ENCODE results near the gene BDH1.
"Not testable (repeated sequence)": the region's sequence is repeated elsewhere in the genome, so short reads cannot be mapped to it uniquely, and the experiment has no call there.

BDH1 gene, protein sequence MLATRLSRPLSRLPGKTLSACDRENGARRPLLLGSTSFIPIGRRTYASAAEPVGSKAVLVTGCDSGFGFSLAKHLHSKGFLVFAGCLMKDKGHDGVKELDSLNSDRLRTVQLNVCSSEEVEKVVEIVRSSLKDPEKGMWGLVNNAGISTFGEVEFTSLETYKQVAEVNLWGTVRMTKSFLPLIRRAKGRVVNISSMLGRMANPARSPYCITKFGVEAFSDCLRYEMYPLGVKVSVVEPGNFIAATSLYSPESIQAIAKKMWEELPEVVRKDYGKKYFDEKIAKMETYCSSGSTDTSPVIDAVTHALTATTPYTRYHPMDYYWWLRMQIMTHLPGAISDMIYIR

DNA sequence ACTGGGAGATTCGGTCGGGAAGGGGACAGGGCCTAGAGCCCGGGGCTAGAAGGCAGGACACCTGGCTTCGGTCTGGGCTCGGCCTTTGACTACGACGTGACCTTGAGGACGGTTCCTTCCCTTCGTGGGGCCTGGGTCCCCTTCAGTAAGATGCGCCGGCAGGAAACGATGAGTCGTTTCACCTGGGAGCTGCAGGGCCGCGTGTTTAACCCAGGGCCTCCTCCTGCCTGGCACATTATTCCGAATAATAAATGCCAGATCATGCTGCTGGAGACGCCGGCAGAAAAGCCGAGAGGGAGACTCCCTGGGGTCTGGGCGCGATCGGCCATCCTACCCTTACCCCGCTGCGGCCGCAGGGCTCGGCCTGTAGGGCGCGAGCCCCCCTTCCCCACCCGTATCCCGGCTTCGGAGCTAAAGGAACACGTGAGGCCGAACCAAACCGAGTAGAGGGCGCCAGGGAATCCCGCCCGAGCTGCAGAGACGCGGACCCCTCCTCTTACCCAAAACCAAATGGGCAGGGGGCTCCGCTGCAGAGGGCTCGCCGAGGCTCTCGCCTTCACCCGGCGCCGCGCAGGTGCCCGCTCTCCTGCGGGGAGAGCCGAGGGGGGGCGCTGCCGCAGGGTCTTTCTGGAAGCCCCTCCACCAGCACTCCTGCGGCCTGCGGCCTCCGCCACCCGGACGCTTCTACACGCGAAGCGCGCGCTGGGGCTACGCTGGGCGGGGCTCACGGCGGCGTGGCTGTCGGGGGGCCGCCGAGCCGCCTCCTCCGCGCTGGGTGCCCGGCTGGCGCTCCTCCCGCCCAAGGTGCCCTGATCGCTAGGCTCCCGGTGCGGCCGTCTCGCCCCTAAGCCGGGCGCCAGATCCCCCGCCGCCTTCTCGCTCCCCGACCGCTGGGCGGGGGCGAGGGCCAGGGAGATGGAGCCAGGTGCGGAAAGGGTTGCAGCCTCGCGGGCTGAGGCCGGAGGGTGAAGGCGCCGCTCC, at the start of gene BDH1:
BDH1 (minus strand) TSS at position 688 of the 981 bp plus-strand sequence. CDS start 9,525 bp downstream, outside the sequence.
- DNase-seq, result no peak

- no peak for DNase-seq
Observed at GRCh38 chr3:197603317-197603933, 47.7 kb upstream of the BDH1 start.

DNA sequence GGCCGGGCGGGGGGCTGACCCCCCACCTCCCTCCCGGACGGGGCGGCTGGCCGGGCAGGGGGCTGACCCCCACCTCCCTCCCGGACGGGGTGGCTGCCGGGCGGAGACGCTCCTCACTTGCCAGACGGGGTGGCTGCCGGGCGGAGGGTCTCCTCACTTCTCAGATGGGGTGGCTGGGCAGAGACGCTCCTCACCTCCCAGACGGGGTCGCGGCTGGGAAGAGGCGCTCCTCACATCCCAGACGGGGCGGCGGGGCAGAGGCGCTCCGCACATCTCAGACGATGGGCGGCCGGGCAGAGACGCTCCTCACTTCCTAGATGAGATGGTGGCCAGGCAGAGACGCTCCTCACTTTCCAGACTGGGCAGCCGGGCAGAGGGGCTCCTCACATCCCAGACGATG, 46.6 kb upstream of the BDH1 start:
- DNase-seq, result not testable (repeated sequence)

DNA sequence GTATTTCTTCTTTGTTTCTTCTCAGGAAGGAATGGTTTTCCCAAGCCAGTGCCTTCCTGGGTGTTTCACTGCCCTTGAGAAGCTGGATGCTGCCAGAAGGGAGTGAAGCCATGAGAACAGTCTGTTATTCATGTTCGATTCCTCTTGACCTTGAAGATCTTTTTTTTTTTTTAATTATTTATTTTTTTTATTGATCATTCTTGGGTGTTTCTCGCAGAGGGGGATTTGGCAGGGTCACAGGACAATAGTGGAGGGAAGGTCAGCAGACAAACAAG, 45.7 kb upstream of the BDH1 start:
- DNase-seq, result not testable (repeated sequence)

GRCh38 chr3:197600796-197601565, 45.2 kb upstream of the BDH1 start:
- DNase-seq, result no peak

DNA sequence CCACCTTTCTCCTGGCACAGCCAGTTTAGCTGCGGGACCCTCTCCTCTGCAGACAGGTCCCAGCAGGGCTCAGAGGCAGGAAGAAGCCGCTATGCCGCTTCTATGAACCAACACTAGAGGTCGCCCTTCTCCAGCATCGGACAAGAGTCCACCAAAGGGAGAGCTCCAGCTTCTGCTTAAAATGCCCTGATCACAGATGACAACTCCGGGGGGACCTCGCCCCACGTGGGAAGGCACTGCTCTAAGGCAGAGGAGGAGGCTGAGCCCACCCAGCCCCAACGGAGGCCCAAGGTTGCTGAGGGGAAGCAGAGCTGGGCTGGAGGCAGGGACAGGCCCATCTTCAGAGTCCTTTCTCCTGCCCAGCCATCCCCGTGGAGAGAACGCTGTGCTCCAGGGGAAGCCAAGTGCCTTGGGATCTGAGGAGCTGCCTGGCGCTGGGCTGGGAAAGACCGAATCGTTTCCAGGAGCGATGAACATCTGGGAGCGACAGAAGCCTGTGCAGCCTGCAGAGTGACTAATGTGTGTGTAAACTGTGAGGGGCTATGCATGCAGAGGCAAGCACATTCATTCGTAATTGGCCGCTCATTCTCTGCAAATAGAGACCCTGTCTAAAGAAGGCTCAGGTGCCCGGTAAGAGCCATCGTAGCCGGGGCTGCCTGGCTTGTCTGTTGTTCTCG, 43.5 kb upstream of the BDH1 start:
- no peak for DNase-seq

DNA sequence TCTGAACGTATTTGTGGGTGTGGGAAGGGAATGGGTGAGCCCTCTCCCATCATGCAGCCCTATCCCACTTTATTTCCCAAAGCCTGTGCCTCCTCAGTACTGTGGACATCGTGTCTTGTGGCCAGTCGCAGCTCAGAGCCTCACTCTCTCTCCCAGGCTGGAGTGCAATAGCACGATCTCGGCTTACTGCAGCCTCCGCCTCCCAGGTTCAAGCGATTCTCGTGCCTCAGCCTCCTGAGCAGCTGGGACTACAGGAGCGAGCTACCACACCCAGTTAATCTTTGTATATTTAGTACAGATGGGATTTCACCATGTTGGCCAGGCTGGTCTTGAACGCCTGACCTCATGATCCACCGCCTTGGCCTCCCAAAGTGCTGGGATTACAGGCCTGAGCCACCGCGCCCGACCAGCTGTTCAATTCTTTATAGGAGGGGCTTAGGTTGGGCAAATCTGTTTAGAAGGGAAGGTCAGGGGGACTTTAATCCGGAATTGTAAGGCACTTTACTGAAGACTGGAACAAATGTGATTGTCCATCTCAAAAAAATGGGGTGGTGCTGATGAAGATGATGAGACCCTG, 42.7 kb upstream of the BDH1 start:
- DNase-seq, result no peak

- no peak for DNase-seq
Observed at GRCh38 chr3:197597335-197597734, 41.6 kb upstream of the BDH1 start.

DNA sequence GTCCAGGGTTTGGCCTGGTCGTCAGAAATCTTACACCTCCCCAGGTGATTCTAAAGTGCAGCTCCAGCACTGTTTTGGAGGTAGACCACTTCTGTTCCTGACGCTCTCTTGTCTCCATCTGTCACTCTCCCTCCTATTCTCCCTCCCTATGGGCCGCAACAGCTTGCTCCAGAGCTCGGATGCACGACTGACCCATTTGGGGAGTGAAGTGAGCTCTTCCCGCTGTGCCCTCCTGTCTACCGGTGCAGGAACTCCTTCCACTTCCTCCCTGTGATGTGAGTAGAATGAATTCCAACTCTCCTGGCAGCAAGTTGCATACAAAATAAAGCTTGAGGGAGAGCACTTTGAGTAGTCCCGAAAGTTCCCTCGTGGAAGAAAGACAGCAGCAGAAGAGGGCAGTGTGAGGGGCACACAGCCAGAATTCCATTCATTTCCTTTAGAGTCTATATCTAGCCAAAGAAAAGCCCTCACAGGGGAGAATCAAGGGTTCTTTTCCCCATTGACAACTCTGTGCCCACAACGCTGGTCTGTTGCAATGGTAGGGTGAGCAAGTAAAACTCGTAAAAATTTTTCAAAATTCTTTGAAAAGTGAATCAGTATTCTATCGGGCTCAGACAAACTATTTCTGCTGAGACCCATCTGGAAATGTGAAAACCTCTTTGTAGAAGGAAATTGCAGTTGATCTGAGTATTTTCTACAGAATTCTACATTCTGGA, 39.9 kb upstream of the BDH1 start:
- no peak for DNase-seq

GRCh38 chr3:197593046-197593380, 37.2 kb upstream of the BDH1 start:
- no peak for DNase-seq

- no peak for DNase-seq
Observed at GRCh38 chr3:197592361-197593045, 36.7 kb upstream of the BDH1 start.

- no peak for DNase-seq
Observed at GRCh38 chr3:197591816-197592215, 36.0 kb upstream of the BDH1 start.

DNA sequence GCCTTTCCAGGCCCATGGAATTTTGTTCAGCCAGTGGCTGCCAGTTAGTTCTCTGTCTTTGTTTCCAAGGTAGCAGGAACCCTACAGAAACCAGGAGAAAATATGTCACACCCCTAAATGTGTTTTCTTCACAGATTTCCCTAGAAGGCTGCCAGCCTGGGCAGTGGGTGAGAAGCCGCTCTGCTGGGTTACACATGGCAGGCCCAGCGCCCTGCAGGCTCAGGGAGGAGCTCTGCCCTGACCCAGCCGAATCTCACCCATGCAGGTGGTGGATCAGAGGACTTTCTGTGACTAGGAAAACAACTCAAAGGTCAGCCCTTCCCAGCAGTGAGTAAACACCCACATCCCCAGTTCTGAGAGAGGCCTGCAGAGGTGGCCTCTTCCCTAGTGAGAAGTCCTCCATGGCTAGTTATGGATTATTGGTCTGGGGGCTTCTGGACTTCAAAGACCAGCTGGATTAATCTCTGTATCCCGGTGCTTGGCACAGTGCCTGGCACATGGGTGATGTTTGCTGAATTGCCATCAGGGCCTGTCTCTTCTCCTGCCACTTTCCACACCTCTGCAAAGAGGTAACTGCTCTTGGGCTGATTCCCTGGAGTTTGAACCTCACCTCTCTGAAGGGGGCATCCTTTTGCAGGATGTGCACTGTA, 34.7 kb upstream of the BDH1 start:
- no peak for DNase-seq

- DNase-seq, result no peak
Observed at GRCh38 chr3:197589545-197589944, 33.8 kb upstream of the BDH1 start.

- DNase-seq, result not testable (repeated sequence)
Observed at GRCh38 chr3:197586768-197587167, 31.0 kb upstream of the BDH1 start.

GRCh38 chr3:197586181-197586580, 30.4 kb upstream of the BDH1 start:
- DNase-seq, result no peak

DNA sequence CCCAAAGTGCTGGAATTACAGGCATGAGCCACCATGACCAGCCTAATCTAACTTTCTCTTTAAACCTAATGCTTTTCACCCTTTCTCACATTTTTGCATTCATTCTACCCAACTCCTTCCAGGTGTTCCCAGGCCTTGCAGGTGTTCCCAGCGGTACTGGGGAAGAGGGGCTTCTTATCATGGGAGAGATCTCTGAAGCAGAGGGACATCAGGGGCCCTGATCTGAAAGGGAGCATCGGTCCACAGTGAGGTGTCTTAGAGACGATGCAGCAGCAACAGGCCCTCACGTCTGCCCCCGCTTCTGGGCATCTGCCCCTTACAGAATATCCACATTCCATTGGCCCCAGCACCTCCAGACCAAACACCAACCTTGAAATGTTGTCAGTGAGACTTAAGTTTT, 29.0 kb upstream of the BDH1 start:
- DNase-seq, result no peak

- no peak for DNase-seq
Observed at GRCh38 chr3:197583371-197583770, 27.6 kb upstream of the BDH1 start.

GRCh38 chr3:197580253-197580691, 24.5 kb upstream of the BDH1 start:
- DNase-seq, result no peak

DNA sequence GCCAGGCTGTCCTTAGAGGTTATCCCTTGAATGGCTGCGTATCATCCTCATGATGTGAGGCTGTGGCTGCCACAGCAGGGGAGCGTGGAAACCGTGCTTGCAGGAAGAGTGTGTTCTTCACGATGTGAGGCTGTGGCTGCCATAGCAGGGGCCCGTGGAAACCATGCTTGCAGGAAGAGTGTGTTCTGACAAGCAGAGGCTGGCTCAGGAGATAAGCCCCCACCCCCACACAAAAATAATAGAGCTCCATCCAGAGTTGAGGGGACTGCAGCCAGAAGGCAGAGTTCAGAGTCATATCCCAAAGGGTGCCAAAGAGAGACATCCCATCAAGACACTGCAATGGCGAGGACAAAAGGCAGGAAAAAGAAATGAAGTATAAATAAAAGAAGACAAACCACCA, 22.6 kb upstream of the BDH1 start:
- no peak for DNase-seq
